Measurements from ENCODE around the gene MT3. TPM values are rescaled to one million over a fixed set of nuclear protein-coding genes. Genes with fewer than 3 reads are reported as not detected.

MT3 gene
- total RNA-seq, 1 donor from 2014 or later = not detected

GRCh38 chr16:56549744-56550385 is 39.5 kb upstream of the MT3 start:
- no peak for TF ChIP-seq EZH2 (IDR thresholded peaks at IDR 0.05)
- no peak for TF ChIP-seq EZH2phosphoT487 (IDR thresholded peaks at IDR 0.05)
- no peak for TF ChIP-seq CTCF (IDR thresholded peaks at IDR 0.05)
- H3K27ac Mint-ChIP-seq = peak overlapping the region; percentile 34

GRCh38 chr16:56551796-56552738 is 37.3 kb upstream of the MT3 start:
- Mint-ChIP-seq H3K27ac (peak overlapping the region; percentile 61), H3K9me3 (no peaks in the 10 kb centered on the region)
- H2AFZ ChIP-seq (replicated peaks) = no peak overlapping the region

More at GRCh38 chr16:56549744-56550385, 39.5 kb upstream of the MT3 start:
- Histone ChIP-seq H3K4me2 (no peak overlapping the region), H3K27ac (no peak overlapping the region), H3K4me1 (peaks cover 17% of the 10 kb centered on the region), H3K4me3 (no peak overlapping the region), H3K9ac (no peak overlapping the region), H3F3A (ENCODE audit: low read depth) (peaks cover 27% of the 10 kb centered on the region), H2AFZ (replicated peaks) (no peak overlapping the region), H3K79me2 (ENCODE audit: low read depth) (no peaks in the 10 kb centered on the region), H3K36me3 (no peaks in the 10 kb centered on the region), H3K27me3 (no peaks in the 10 kb centered on the region), H3K9me3 (ENCODE audit: low read depth) (no peaks in the 10 kb centered on the region), H4K20me1 (ENCODE audit: low read depth) (peaks cover 12% of the 10 kb centered on the region)
- no peak overlapping the region for H3K4me3 Mint-ChIP-seq
- DNase-seq (ENCODE audit: low spot score) = no peak
- H3K36me3 Mint-ChIP-seq = no peaks in the 10 kb centered on the region
- peaks cover 7% of the 10 kb centered on the region for H3K27me3 Mint-ChIP-seq (ENCODE audit: insufficient read depth, low read depth)
- no peaks in the 10 kb centered on the region for H3K9me3 Mint-ChIP-seq
- peaks cover 52% of the 10 kb centered on the region for H3K4me1 Mint-ChIP-seq

DNA sequence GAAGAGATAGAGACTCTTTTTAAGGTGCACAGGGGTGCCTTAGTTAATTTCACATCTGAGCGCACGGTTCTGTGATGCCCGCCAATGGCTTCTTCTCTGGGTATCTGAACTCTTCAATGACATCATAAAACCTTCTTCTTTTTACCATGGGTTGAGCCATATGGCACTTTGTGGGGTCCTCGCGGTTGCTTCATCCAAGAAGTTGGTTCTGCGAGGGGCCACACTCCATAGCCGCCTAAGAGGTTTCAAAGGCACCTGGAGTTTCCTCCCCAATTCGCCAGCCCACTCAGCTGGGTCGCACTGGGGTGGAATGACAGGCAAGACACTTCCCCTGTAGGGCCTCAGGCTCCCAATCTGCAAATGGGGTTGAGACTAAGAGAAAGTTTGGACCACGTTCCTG is 34.9 kb upstream of the MT3 start:
- no peaks in the 10 kb centered on the region for H3K36me3 Mint-ChIP-seq
- no peaks in the 10 kb centered on the region for H3K9me3 Mint-ChIP-seq
- H3K9me3 ChIP-seq (ENCODE audit: low read depth) = no peaks in the 10 kb centered on the region
- no peak overlapping the region for H3K27ac ChIP-seq
- no peaks in the 10 kb centered on the region for H4K20me1 ChIP-seq (ENCODE audit: low read depth)
- H3K4me3 Mint-ChIP-seq = no peak overlapping the region
- H3K4me1 Mint-ChIP-seq = peaks cover 16% of the 10 kb centered on the region
- TF ChIP-seq EZH2 (IDR thresholded peaks at IDR 0.05) (no peak), EZH2phosphoT487 (IDR thresholded peaks at IDR 0.05) (no peak), CTCF (IDR thresholded peaks at IDR 0.05) (no peak)
- no peak for DNase-seq (ENCODE audit: low spot score)
- no peak overlapping the region for H3K4me2 ChIP-seq
- no peak overlapping the region for H3K27ac Mint-ChIP-seq
- no peaks in the 10 kb centered on the region for H3K79me2 ChIP-seq (ENCODE audit: low read depth)
- no peak overlapping the region for H3K9ac ChIP-seq
- no peaks in the 10 kb centered on the region for H3F3A ChIP-seq (ENCODE audit: low read depth)
- H3K27me3 Mint-ChIP-seq (ENCODE audit: insufficient read depth, low read depth) = no peaks in the 10 kb centered on the region
- H3K4me3 ChIP-seq = no peak overlapping the region
- H2AFZ ChIP-seq (replicated peaks) = no peak overlapping the region
- no peaks in the 10 kb centered on the region for H3K36me3 ChIP-seq
- H3K4me1 ChIP-seq = no peaks in the 10 kb centered on the region
- H3K27me3 ChIP-seq = no peaks in the 10 kb centered on the region

More at GRCh38 chr16:56551796-56552738, 37.3 kb upstream of the MT3 start:
- Histone ChIP-seq H3K9me3 (ENCODE audit: low read depth) (no peaks in the 10 kb centered on the region), H3K4me1 (peaks cover 11% of the 10 kb centered on the region), H3K4me3 (no peak overlapping the region), H3K79me2 (ENCODE audit: low read depth) (no peaks in the 10 kb centered on the region), H3K4me2 (no peak overlapping the region), H3K27me3 (no peaks in the 10 kb centered on the region), H4K20me1 (ENCODE audit: low read depth) (peaks cover 8% of the 10 kb centered on the region), H3K27ac (no peak overlapping the region), H3K9ac (no peak overlapping the region), H3K36me3 (no peaks in the 10 kb centered on the region), H3F3A (ENCODE audit: low read depth) (peaks cover 13% of the 10 kb centered on the region)
- DNase-seq (ENCODE audit: low spot score) = no peak
- Mint-ChIP-seq H3K4me1 (peaks cover 38% of the 10 kb centered on the region), H3K27me3 (ENCODE audit: insufficient read depth, low read depth) (peaks cover 3% of the 10 kb centered on the region), H3K4me3 (no peak overlapping the region), H3K36me3 (no peaks in the 10 kb centered on the region)
- no peak for TF ChIP-seq CTCF (IDR thresholded peaks at IDR 0.05)
- TF ChIP-seq EZH2phosphoT487 (IDR thresholded peaks at IDR 0.05) = no peak
- no peak for TF ChIP-seq EZH2 (IDR thresholded peaks at IDR 0.05)

Measured in neural progenitor cell (in vitro differentiated cells).